Hepatocyte (in vitro differentiated cells): ENCODE data around the gene DAB2IP. TPM values are rescaled to one million over a fixed set of nuclear protein-coding genes. Genes with fewer than 3 reads are reported as not detected.

Experiments used
- DNase-seq: peaks from one replicate; pipeline ENCODE4 v3.0.0-alpha.2; 2016; ENCODE audit warnings: low spot score
- H2AFZ ChIP-seq: fragments of 200-600 bp; sonication (generic); 2 replicates; pipeline ENCODE4 v1.6.0; 2016; ENCODE audit warnings: antibody characterized with exemption, mild to moderate bottlenecking
- H3K27ac ChIP-seq: fragments of 200-600 bp; sonication (generic); 2 replicates; pipeline ENCODE4 v1.5.1; 2016; ENCODE audit warnings: mild to moderate bottlenecking
- H3K27me3 ChIP-seq: fragments of 200-600 bp; sonication (generic); 2 replicates; pipeline ENCODE4 v1.6.1; 2016
- H3K36me3 ChIP-seq: fragments of 200-600 bp; sonication (generic); replicated peaks from 2 replicates; pipeline ENCODE4 v1.5.1; 2016; ENCODE audit warnings: low read depth; ENCODE audit not compliant: insufficient read depth
- H3K4me1 ChIP-seq: fragments of 200-600 bp; sonication (generic); 2 replicates; pipeline ENCODE4 v1.5.1; 2016; ENCODE audit warnings: mild to moderate bottlenecking, moderate library complexity; ENCODE audit not compliant: insufficient read depth
- H3K4me2 ChIP-seq: fragments of 200-600 bp; sonication (generic); 2 replicates; pipeline ENCODE4 v1.6.0; 2016
- H3K4me3 ChIP-seq: fragments of 200-600 bp; sonication (generic); 2 replicates; pipeline ENCODE4 v1.5.1; 2016; ENCODE audit warnings: mild to moderate bottlenecking
- H3K79me2 ChIP-seq: fragments of 200-600 bp; sonication (generic); 2 replicates; pipeline ENCODE4 v1.6.0; 2017; ENCODE audit warnings: mild to moderate bottlenecking
- H3K9me2 ChIP-seq: fragments of 200-600 bp; sonication (generic); replicated peaks from 2 replicates; pipeline ENCODE4 v1.6.0; 2017; ENCODE audit warnings: mild to moderate bottlenecking; ENCODE audit not compliant: insufficient read depth
- H3K9me3 ChIP-seq: fragments of 200-600 bp; sonication (generic); 2 replicates; pipeline ENCODE4 v1.5.1; 2016; ENCODE audit warnings: low read depth, mild to moderate bottlenecking
- H4K20me1 ChIP-seq: fragments of 200-600 bp; sonication (generic); 2 replicates; pipeline ENCODE4 v1.6.0; 2016; ENCODE audit warnings: mild to moderate bottlenecking; ENCODE audit not compliant: insufficient read depth, poor library complexity, severe bottlenecking
- EZH2 ChIP-seq: fragments of 200-600 bp; sonication (generic); IDR thresholded peaks from 2 replicates; pipeline ENCODE4 v1.6.1; 2016; ENCODE audit warnings: antibody characterized with exemption, mild to moderate bottlenecking, borderline replicate concordance
- EZH2phosphoT487 ChIP-seq: fragments of 200-600 bp; sonication (generic); IDR thresholded peaks from one replicate; pipeline ENCODE4 v1.6.1; 2018; ENCODE audit warnings: antibody characterized with exemption, mild to moderate bottlenecking, low read depth, moderate library complexity; ENCODE audit not compliant: unreplicated experiment, severe bottlenecking
- WGBS: methylation state at CpG from one replicate; pipeline ENCODE4 v1.1.6; 2016; ENCODE audit warnings: low lambda C conversion rate; ENCODE audit errors: missing lambda C conversion rate; 5-methylcytosine and 5-hydroxymethylcytosine counted together
- polyA plus RNA-seq: library from polyadenylated mRNA; unstranded; fragments of >200 nt; fragmentation: Nextera tagmentation; extraction: Ambion mirVana; gene quantifications from 2 replicates; pipeline ENCODE4 v1.2.1, GENCODE V29; 2016
- total RNA-seq: library from RNA; depleted of rRNA; stranded (reverse); fragments of >200 nt; gene quantifications from 2 replicates; pipeline ENCODE4 v1.2.3, GENCODE V29; 2014
- TF ChIP-seq, protein P1 (sequence below): fragments of 200-600 bp; sonication (generic); IDR thresholded peaks from 2 replicates; pipeline ENCODE4 v1.5.1; 2016; ENCODE audit warnings: antibody characterized with exemption, mild to moderate bottlenecking; ENCODE audit not compliant: poor library complexity

DAB2IP gene
- total and polyA plus RNA-seq, 2 experiments from 2014 or later = 11.6 to 31.0 TPM

DNA sequence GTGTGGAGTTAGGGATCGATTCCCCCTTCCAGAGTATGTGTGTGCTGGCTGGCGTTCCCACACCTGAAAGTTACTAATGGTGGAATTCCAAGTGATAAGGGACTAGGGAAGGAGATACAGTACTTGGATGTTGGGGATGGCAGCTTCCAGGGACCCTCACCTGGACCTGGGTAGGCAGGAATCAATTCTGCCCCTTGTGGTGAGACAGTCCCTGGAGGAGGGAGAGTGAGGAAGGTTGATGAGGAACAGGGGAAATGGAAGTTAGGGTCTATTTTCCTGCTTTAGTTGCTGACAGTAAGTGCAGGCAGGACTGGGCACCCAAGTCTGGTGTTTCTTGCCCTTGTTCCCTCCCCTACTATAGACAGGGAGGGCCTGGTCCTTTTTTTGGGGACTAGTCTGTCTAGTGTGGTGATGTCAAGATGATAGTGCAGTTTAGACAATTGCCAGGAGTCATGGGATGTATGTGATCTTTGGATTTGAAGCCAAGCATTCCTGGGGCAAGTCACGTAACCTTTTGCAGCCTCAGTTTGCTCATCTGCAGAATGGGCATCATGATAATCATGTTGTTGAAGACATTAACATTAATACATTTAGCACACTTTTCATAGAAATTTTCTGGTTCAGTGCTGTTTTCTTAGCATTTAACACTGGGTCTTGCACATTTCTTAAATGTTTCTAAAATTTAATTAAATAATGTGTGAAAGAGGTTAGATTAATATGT lies 51.7 kb downstream of the DAB2IP start:
- Histone ChIP-seq H3K27me3 (no peaks in the 10 kb centered on the region), H3K4me2 (no peak overlapping the region), H3K4me1 (peaks cover 2% of the 10 kb centered on the region), H3K36me3 (no peaks in the 10 kb centered on the region), H3K9me3 (no peaks in the 10 kb centered on the region), H4K20me1 (peaks cover 66% of the 10 kb centered on the region), H3K9me2 (no peaks in the 10 kb centered on the region), H2AFZ (no peak overlapping the region), H3K79me2 (peaks cover 82% of the 10 kb centered on the region), H3K4me3 (no peak overlapping the region), H3K27ac (no peak overlapping the region)
- TF ChIP-seq, protein P1, sequence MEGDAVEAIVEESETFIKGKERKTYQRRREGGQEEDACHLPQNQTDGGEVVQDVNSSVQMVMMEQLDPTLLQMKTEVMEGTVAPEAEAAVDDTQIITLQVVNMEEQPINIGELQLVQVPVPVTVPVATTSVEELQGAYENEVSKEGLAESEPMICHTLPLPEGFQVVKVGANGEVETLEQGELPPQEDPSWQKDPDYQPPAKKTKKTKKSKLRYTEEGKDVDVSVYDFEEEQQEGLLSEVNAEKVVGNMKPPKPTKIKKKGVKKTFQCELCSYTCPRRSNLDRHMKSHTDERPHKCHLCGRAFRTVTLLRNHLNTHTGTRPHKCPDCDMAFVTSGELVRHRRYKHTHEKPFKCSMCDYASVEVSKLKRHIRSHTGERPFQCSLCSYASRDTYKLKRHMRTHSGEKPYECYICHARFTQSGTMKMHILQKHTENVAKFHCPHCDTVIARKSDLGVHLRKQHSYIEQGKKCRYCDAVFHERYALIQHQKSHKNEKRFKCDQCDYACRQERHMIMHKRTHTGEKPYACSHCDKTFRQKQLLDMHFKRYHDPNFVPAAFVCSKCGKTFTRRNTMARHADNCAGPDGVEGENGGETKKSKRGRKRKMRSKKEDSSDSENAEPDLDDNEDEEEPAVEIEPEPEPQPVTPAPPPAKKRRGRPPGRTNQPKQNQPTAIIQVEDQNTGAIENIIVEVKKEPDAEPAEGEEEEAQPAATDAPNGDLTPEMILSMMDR = no peak
- 92% methylated on average over 3 of the region's 3 CpGs for WGBS
- DNase-seq = no peak

DNA sequence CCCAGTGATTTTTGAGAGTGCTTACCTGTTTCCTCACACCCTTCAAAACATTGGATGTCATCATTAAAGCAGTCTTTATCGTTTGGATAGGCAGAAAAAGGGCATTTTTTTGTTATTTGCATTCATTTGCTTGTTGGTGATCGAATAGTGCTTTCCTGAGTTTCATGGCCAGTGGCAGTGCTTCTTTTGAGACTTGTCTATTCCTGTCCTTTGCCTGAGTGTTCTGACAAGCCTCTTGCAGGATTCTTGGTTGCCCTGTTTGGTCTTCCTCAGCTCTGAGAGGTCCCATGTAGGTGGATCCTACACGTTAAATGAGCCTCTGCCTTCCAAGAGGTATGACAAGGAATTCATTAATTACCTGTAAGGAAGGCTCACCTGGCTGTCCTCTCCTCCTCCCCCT lies 52.8 kb downstream of the DAB2IP start:
- Histone ChIP-seq H3K4me3 (no peak overlapping the region), H3K79me2 (peaks cover 81% of the 10 kb centered on the region), H3K27me3 (no peaks in the 10 kb centered on the region), H3K4me2 (no peak overlapping the region), H3K36me3 (no peaks in the 10 kb centered on the region), H3K9me2 (no peaks in the 10 kb centered on the region), H2AFZ (no peak overlapping the region), H3K9me3 (no peaks in the 10 kb centered on the region), H3K27ac (no peak overlapping the region), H4K20me1 (peaks cover 72% of the 10 kb centered on the region), H3K4me1 (peaks cover 2% of the 10 kb centered on the region)
- no peak for TF ChIP-seq EZH2phosphoT487
- TF ChIP-seq, protein P1 = no peak
- TF ChIP-seq EZH2 = no peak
- no peak for DNase-seq
- WGBS = 83% methylated on average over 3 of the region's 3 CpGs

DNA sequence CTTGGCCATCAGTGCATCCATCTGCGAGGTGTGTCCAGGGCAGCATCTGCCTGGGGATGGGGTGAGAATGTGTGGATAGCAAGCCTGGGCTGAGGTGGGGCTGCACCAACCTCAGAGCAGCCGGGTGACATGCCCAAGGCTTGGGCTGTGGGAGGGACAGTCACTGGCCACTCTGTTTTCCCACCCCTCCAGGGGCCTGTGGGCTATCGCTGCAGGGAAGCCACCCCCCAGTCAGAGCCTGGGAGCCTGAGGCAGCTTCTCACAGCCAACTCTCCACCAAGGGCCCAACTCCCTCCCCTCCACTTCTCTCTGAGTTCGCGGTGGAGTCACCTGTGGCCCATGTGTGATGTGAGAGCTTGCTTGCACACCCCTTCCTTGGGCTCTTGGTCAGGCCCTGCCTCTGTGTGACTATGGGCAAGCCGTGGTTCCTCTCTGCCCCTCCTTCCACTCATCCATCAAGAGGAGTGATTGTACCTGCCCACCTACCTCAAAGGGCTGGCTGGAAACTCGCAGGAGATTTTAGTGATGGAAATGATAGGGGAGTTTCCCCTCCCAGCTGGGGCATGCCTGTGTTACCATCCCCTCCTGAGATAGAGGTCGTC lies 54.8 kb downstream of the DAB2IP start:
- peaks cover 83% of the 10 kb centered on the region for H3K79me2 ChIP-seq
- no peak overlapping the region for H3K4me3 ChIP-seq
- no peak overlapping the region for H3K4me2 ChIP-seq
- no peaks in the 10 kb centered on the region for H3K36me3 ChIP-seq
- WGBS = 82% methylated on average over 8 of the region's 8 CpGs
- H3K9me2 ChIP-seq = no peaks in the 10 kb centered on the region
- no peak overlapping the region for H3K27ac ChIP-seq
- H3K4me1 ChIP-seq = peaks cover 4% of the 10 kb centered on the region
- TF ChIP-seq EZH2 = no peak
- TF ChIP-seq, protein P1 = no peak
- no peak for TF ChIP-seq EZH2phosphoT487
- H4K20me1 ChIP-seq = peaks cover 68% of the 10 kb centered on the region
- no peak for DNase-seq
- H3K9me3 ChIP-seq = no peaks in the 10 kb centered on the region
- no peak overlapping the region for H2AFZ ChIP-seq
- H3K27me3 ChIP-seq = no peaks in the 10 kb centered on the region
